Cardiac muscle cell (in vitro differentiated cells and primary cell): Measurements from ENCODE around the gene SCN4B. TPM values are rescaled to one million over a fixed set of nuclear protein-coding genes. Genes with fewer than 3 reads are reported as not detected.
A peak's percentile ranks its signal among the peaks of the same experiment; 100 is the strongest.
"Not testable (repeated sequence)": the region's sequence is repeated elsewhere in the genome, so short reads cannot be mapped to it uniquely, and the experiment has no call there.

Experiments
- DNase-seq, 2 donors: peaks; one replicate each; pipeline versions ENCODE4 v3.0.0 to v3.0.0-alpha.2; 2010 to 2017; ENCODE audit warnings: low read depth in 1 of 2, low spot score in 1 of 2
- H3K27ac ChIP-seq: fragments of 200-600 bp; sonication (generic); 2 replicates; pipeline ENCODE4 v1.5.1; 2016
- H3K27me3 ChIP-seq: fragments of 200-600 bp; sonication (generic); 2 replicates; pipeline ENCODE4 v1.6.0; 2016; ENCODE audit warnings: control low read depth
- H3K36me3 ChIP-seq: fragments of 200-600 bp; sonication (generic); 2 replicates; pipeline ENCODE4 v1.5.1; 2016; ENCODE audit warnings: control low read depth
- H3K4me1 ChIP-seq: fragments of 200-600 bp; sonication (generic); 2 replicates; pipeline ENCODE4 v1.8.1; 2017; ENCODE audit warnings: low read depth, mild to moderate bottlenecking, mixed run types
- H3K4me3 ChIP-seq: fragments of 200-600 bp; sonication (generic); 2 replicates; pipeline ENCODE4 v1.5.1; 2016; ENCODE audit warnings: mild to moderate bottlenecking
- H3K9me3 ChIP-seq: fragments of 200-600 bp; sonication (generic); 2 replicates; pipeline ENCODE4 v1.5.1; 2017; ENCODE audit warnings: low read depth, mild to moderate bottlenecking, control low read depth
- CTCF ChIP-seq: IDR thresholded peaks from 2 replicates; pipeline ENCODE4 v1.5.1; 2012; ENCODE audit warnings: low read depth, mild to moderate bottlenecking, low read length
- polyA plus RNA-seq: library from polyadenylated mRNA; unstranded; fragments of >200 nt; fragmentation: Nextera tagmentation; extraction: Ambion mirVana; gene quantifications from 2 replicates; pipeline ENCODE4 v1.2.1, GENCODE V29; 2016
- total RNA-seq: library from RNA; depleted of rRNA; stranded (reverse); fragments of >200 nt; gene quantifications from 2 replicates; pipeline ENCODE4 v1.2.3, GENCODE V29; 2016

The SCN4B gene
- total and polyA plus RNA-seq, 2 experiments from 2014 or later = 0.21 to 0.39 TPM

GRCh38 chr11:118198370-118198769 is 45.7 kb upstream of the SCN4B start:
- peak; percentile 70 to 77 for DNase-seq
- no peak overlapping the region for H3K27ac ChIP-seq
- H3K27me3 ChIP-seq = no peaks in the 10 kb centered on the region
- no peaks in the 10 kb centered on the region for H3K36me3 ChIP-seq
- TF ChIP-seq CTCF = peak; percentile 88
- no peak overlapping the region for H3K4me3 ChIP-seq
- no peaks in the 10 kb centered on the region for H3K9me3 ChIP-seq
- peaks cover 17% of the 10 kb centered on the region for H3K4me1 ChIP-seq

GRCh38 chr11:118194835-118195627 is 42.4 kb upstream of the SCN4B start:
- peak; percentile 72 to 84 for DNase-seq
- no peaks in the 10 kb centered on the region for H3K9me3 ChIP-seq
- no peak overlapping the region for H3K4me3 ChIP-seq
- no peaks in the 10 kb centered on the region for H3K27me3 ChIP-seq
- H3K27ac ChIP-seq = peak overlapping the region; percentile 78
- no peaks in the 10 kb centered on the region for H3K36me3 ChIP-seq
- TF ChIP-seq CTCF = no peak
- H3K4me1 ChIP-seq = peaks cover 17% of the 10 kb centered on the region

GRCh38 chr11:118193910-118194566 is 41.4 kb upstream of the SCN4B start:
- Histone ChIP-seq H3K4me3 (no peak overlapping the region), H3K27ac (no peak overlapping the region), H3K27me3 (no peaks in the 10 kb centered on the region), H3K9me3 (no peaks in the 10 kb centered on the region), H3K36me3 (no peaks in the 10 kb centered on the region), H3K4me1 (peaks cover 15% of the 10 kb centered on the region)
- DNase-seq = no peak
- TF ChIP-seq CTCF = no peak

- H3K27me3 ChIP-seq, H3K9me3 ChIP-seq, H3K4me1 ChIP-seq, H3K4me3 ChIP-seq, DNase-seq, H3K36me3 ChIP-seq, H3K27ac ChIP-seq: not testable (repeated sequence)
These were observed 40.2 kb upstream of the SCN4B start for GRCh38 chr11:118192817-118193216.

GRCh38 chr11:118190942-118191506 is 38.4 kb upstream of the SCN4B start:
- not testable (repeated sequence) for H3K4me3 ChIP-seq, H3K9me3 ChIP-seq, DNase-seq, H3K36me3 ChIP-seq, H3K4me1 ChIP-seq, H3K27ac ChIP-seq
- peaks cover 16% of the 10 kb centered on the region for H3K27me3 ChIP-seq

GRCh38 chr11:118186346-118187107 is 33.9 kb upstream of the SCN4B start:
- Histone ChIP-seq H3K4me1 (no peaks in the 10 kb centered on the region), H3K27me3 (peaks cover 20% of the 10 kb centered on the region)

More at GRCh38 chr11:118186346-118187107, 33.9 kb upstream of the SCN4B start:
- H3K36me3 ChIP-seq = no peaks in the 10 kb centered on the region
- H3K9me3 ChIP-seq = no peaks in the 10 kb centered on the region
- TF ChIP-seq CTCF = no peak
- no peak overlapping the region for H3K27ac ChIP-seq
- H3K4me3 ChIP-seq = no peak overlapping the region
- DNase-seq = no peak
